ENCODE results near the gene C9orf85. TPM values are rescaled to one million over a fixed set of nuclear protein-coding genes. Genes with fewer than 3 reads are reported as not detected.

Gene C9orf85
- total and polyA plus RNA-seq, 7 donors: 5.5 to 13.7 (median 8.5) TPM

DNA sequence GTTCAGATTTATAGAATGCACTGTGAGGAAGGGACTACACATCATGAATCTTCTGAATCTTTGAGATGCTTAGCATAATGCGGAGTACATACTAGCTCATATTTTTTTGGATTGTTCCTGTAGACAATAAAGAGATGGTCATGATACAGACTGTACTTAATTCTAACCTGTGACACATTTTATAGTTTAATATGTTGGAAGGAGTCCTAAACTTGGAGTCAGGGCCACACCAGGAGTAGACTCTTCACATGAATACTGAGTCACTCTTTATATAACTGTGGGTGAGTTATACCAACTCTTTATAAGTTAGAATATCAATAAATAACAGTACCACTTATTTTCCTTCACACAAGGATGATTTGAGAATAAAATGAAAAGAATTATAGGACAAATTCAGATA lies 16.9 kb downstream of the C9orf85 start:
- Histone ChIP-seq H3K36me3 (ENCODE audit: insufficient read depth in 1 of 2, low read depth in 1 of 2) (no peaks in the 10 kb centered on the region), H3K27ac (no peak overlapping the region), H3K4me1 (peaks cover 6% of the 10 kb centered on the region), H3K27me3 (ENCODE audit: insufficient read depth in 3 of 3, low read length in 2 of 3) (no peaks in the 10 kb centered on the region), H3K4me3 (no peak overlapping the region), H3K9me3 (no peaks in the 10 kb centered on the region)
- 93 to 98% (median 98%) methylated on average over 1 of the region's 1 CpG for whole genome bisulfite sequencing, 3 donors
- DNase-seq (no peak), ATAC-seq (peak in 3 of 4 donors; percentile 37 to 58 (median 58))
- intact Hi-C loops (cut with DNase I): no loop called here
- no peak for TF ChIP-seq CTCF (IDR thresholded peaks at IDR 0.05)

- WGBS, 3 donors: 93 to 99% (median 94%) methylated on average over 2 of the region's 2 CpGs
- TF ChIP-seq CTCF (IDR thresholded peaks at IDR 0.05): no peak
- ATAC-seq: no peak
- no peak for DNase-seq
- Histone ChIP-seq H3K27ac (no peak overlapping the region), H3K9me3 (no peaks in the 10 kb centered on the region), H3K36me3 (ENCODE audit: insufficient read depth in 1 of 2, low read depth in 1 of 2) (no peaks in the 10 kb centered on the region), H3K4me3 (no peak overlapping the region), H3K4me1 (peaks cover 6% of the 10 kb centered on the region), H3K27me3 (ENCODE audit: insufficient read depth in 3 of 3, low read length in 2 of 3) (no peaks in the 10 kb centered on the region)
- intact Hi-C loops (cut with DNase I): no loop called here
Measured at GRCh38 chr9:71928806-71929205, 17.4 kb downstream of the C9orf85 start.

GRCh38 chr9:71929223-71929622 lies 17.8 kb downstream of the C9orf85 start:
- Histone ChIP-seq H3K36me3 (ENCODE audit: insufficient read depth in 1 of 2, low read depth in 1 of 2) (no peaks in the 10 kb centered on the region), H3K27me3 (ENCODE audit: insufficient read depth in 3 of 3, low read length in 2 of 3) (no peaks in the 10 kb centered on the region), H3K4me3 (no peak overlapping the region), H3K4me1 (peaks cover 6% of the 10 kb centered on the region), H3K27ac (no peak overlapping the region), H3K9me3 (no peaks in the 10 kb centered on the region)
- intact Hi-C loops (cut with DNase I): no loop called here
- 96 to 99% (median 98%) methylated on average over 2 of the region's 2 CpGs for WGBS, 3 donors
- no peak for DNase-seq
- ATAC-seq: no peak
- TF ChIP-seq CTCF (IDR thresholded peaks at IDR 0.05): no peak

- Histone ChIP-seq H3K4me1 (peaks cover 6% of the 10 kb centered on the region), H3K4me3 (no peak overlapping the region), H3K9me3 (no peaks in the 10 kb centered on the region), H3K36me3 (ENCODE audit: insufficient read depth in 1 of 2, low read depth in 1 of 2) (no peaks in the 10 kb centered on the region), H3K27ac (no peak overlapping the region), H3K27me3 (ENCODE audit: insufficient read depth in 3 of 3, low read length in 2 of 3) (no peaks in the 10 kb centered on the region)
- DNase-seq (no peak), ATAC-seq (no peak)
- TF ChIP-seq CTCF (IDR thresholded peaks at IDR 0.05): no peak
- intact Hi-C loops (cut with DNase I): no loop called here
- WGBS, 3 donors: 64 to 80% (median 67%) methylated on average over 2 of the region's 2 CpGs
Measured at GRCh38 chr9:71929791-71930440, 18.5 kb downstream of the C9orf85 start.

DNA sequence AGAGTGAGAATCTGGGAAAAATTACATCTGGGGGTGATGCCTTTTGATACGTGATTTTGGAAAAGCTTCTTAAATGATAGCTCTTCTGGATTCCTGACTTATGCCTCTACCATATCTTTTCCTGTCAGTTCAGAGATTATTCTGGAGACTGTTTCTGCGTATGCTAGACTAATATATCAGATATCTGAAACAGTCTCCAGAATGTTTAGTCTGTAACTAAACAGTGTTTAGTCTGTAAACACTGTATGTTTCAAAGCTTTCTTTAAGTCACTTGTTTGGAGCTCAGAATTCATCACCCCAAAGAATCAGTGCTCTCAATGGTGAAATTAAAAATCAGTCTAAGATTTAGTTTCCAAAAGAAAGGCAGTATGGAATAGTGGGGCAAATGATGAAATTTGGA lies 19.7 kb downstream of the C9orf85 start:
- DNase-seq (no peak), ATAC-seq (no peak)
- Histone ChIP-seq H3K36me3 (ENCODE audit: insufficient read depth in 1 of 2, low read depth in 1 of 2) (no peaks in the 10 kb centered on the region), H3K9me3 (no peaks in the 10 kb centered on the region), H3K27me3 (ENCODE audit: insufficient read depth in 3 of 3, low read length in 2 of 3) (no peaks in the 10 kb centered on the region), H3K4me3 (no peak overlapping the region), H3K27ac (no peak overlapping the region), H3K4me1 (peaks cover 12% of the 10 kb centered on the region)
- TF ChIP-seq CTCF (IDR thresholded peaks at IDR 0.05): no peak
- 85 to 93% (median 89%) methylated on average over 2 of the region's 2 CpGs for whole genome bisulfite sequencing, 3 donors
- intact Hi-C loops (cut with DNase I): no loop called here

Data from psoas muscle (tissue), 8 donors.